Muscle layer of colon (tissue), 2 donors: ENCODE data around the gene OR51V1.
"Not testable (repeated sequence)": the region's sequence is repeated elsewhere in the genome, so short reads cannot be mapped to it uniquely, and the experiment has no call there.

Experiments used
- H3K27ac ChIP-seq: one replicate; pipeline ENCODE4 v1.7.0; 2013; ENCODE audit warnings: low read depth, mild to moderate bottlenecking, low read length, moderate library complexity
- H3K27me3 ChIP-seq, 2 donors: one replicate each; pipeline ENCODE4 v1.7.0; 2013; ENCODE audit warnings: low read length in 2 of 2, mild to moderate bottlenecking in 2 of 2; ENCODE audit not compliant: insufficient read depth in 2 of 2, control insufficient read depth in 1 of 2
- H3K36me3 ChIP-seq: one replicate; pipeline ENCODE4 v1.7.0; 2013; ENCODE audit warnings: mild to moderate bottlenecking, low read length; ENCODE audit not compliant: insufficient read depth
- H3K4me1 ChIP-seq: one replicate; pipeline ENCODE4 v1.7.0; 2013; ENCODE audit warnings: mild to moderate bottlenecking, low read length; ENCODE audit not compliant: insufficient read depth
- H3K4me3 ChIP-seq, 2 donors: one replicate each; pipeline ENCODE4 v1.7.0; 2013; ENCODE audit warnings: low read length in 2 of 2, low read depth in 1 of 2, mild to moderate bottlenecking in 1 of 2, moderate library complexity in 1 of 2
- H3K9ac ChIP-seq: one replicate; pipeline ENCODE4 v1.7.0; 2013; ENCODE audit warnings: low read length
- H3K9me3 ChIP-seq: one replicate; pipeline ENCODE4 v1.7.0; 2013; ENCODE audit warnings: mild to moderate bottlenecking, low read length
- donor health status: abdominal sarcoma.
- donor health status: Adenocarcinoma of cecum.

Gene OR51V1

GRCh38 chr11:5160217-5160616, 40.3 kb downstream of the OR51V1 start:
- H3K4me1 ChIP-seq, H3K27ac ChIP-seq: not testable (repeated sequence)

DNA sequence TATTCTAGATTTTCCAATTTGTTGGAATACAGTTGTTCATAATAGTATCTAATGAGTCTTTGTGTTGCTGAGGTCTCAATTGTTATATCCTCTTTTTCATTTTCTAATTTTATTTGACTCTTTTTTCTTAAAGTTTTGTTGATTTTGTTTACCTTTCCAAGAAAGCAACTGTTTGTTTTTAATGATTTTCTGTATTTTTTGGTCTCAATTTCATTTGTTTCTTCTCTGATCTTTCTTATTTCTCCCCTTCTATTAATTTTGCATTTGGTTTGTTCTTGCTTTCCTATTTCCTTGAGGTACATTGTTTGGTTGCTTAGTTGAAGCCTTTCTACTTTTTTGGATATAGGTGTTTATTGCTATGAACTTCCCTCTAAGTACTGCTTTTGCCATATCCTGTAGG, 40.7 kb downstream of the OR51V1 start:
- H3K4me1 ChIP-seq, result no peaks in the 10 kb centered on the region
- no peaks in the 10 kb centered on the region for H3K27me3 ChIP-seq
- H3K4me3 ChIP-seq, result no peak overlapping the region
- H3K27ac ChIP-seq, result no peak overlapping the region
- no peaks in the 10 kb centered on the region for H3K9me3 ChIP-seq
- no peaks in the 10 kb centered on the region for H3K36me3 ChIP-seq
- H3K9ac ChIP-seq, result no peak overlapping the region

More at GRCh38 chr11:5160217-5160616, 40.3 kb downstream of the OR51V1 start:
- not testable (repeated sequence) for H3K27me3 ChIP-seq, H3K4me3 ChIP-seq, H3K9me3 ChIP-seq, H3K9ac ChIP-seq, H3K36me3 ChIP-seq

GRCh38 chr11:5154657-5155056, 45.8 kb downstream of the OR51V1 start, which contains the start of gene OR52A1:
OR52A1 (minus strand) TSS chr11:5154757; CDS start chr11:5152369, 2,388 bp downstream.
- no peaks in the 10 kb centered on the region for H3K36me3 ChIP-seq
- no peaks in the 10 kb centered on the region for H3K4me1 ChIP-seq
- no peak within 1 kb of the TSS for H3K27ac ChIP-seq
- no peak within 1 kb of the TSS for H3K9ac ChIP-seq
- H3K27me3 ChIP-seq, result no peaks in the 10 kb centered on the region
- H3K9me3 ChIP-seq, result no peaks in the 10 kb centered on the region
- H3K4me3 ChIP-seq, result no peak within 1 kb of the TSS

GRCh38 chr11:5153574-5154431, 46.7 kb downstream of the OR51V1 start:
- H3K27me3 ChIP-seq, result no peaks in the 10 kb centered on the region
- no peak overlapping the region for H3K9ac ChIP-seq
- no peak overlapping the region for H3K27ac ChIP-seq
- no peaks in the 10 kb centered on the region for H3K9me3 ChIP-seq
- H3K36me3 ChIP-seq, result no peaks in the 10 kb centered on the region
- H3K4me3 ChIP-seq, result no peak overlapping the region
- no peaks in the 10 kb centered on the region for H3K4me1 ChIP-seq

- no peak overlapping the region for H3K27ac ChIP-seq
- no peak overlapping the region for H3K9ac ChIP-seq
- H3K4me1 ChIP-seq, result no peaks in the 10 kb centered on the region
Measured at GRCh38 chr11:5151713-5152153, 48.7 kb downstream of the OR51V1 start.

More at GRCh38 chr11:5151713-5152153, 48.7 kb downstream of the OR51V1 start:
- Histone ChIP-seq H3K36me3 (no peaks in the 10 kb centered on the region), H3K9me3 (no peaks in the 10 kb centered on the region), H3K4me3 (no peak overlapping the region), H3K27me3 (no peaks in the 10 kb centered on the region)
